ENCODE measurements around the gene PKNOX2.
"Not testable (repeated sequence)": the region's sequence is repeated elsewhere in the genome, so short reads cannot be mapped to it uniquely, and the experiment has no call there.

The PKNOX2 gene

DNA sequence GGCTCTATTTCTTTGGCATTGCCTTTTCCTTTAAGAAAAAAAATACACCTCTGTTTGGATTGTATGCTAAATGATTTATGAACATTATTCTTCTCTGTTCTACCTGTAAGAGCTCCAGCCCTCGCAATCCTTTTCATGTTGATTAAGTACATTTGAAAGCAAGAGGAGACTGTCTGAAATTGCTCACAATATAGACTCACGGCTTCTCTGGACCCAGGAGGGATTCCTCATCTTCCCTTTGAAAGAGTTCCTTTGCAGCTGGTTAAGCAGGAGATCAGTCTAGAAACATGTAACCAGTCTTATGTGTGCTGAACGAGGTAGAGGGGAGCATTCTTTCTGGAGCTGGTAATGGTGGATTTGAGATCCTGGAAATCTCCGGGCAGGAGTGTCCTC lies 47.4 kb downstream of the PKNOX2 start:
- Histone ChIP-seq H3K36me3 (ENCODE audit: insufficient read depth, low read length) (no peaks in the 10 kb centered on the region), H3K4me1 (ENCODE audit: control insufficient read depth, insufficient read depth, low read length) (peaks cover 18% of the 10 kb centered on the region), H3K4me2 (ENCODE audit: low read length) (no peak overlapping the region), H3K9me3 (replicated peaks; ENCODE audit: low read length) (no peaks in the 10 kb centered on the region), H3K4me3 (ENCODE audit: low read length) (no peak overlapping the region), H3K9ac (ENCODE audit: low read depth, low read length) (no peak overlapping the region), H3K27me3 (ENCODE audit: control insufficient read depth, insufficient read depth, low read length) (peaks cover 10% of the 10 kb centered on the region)

DNA sequence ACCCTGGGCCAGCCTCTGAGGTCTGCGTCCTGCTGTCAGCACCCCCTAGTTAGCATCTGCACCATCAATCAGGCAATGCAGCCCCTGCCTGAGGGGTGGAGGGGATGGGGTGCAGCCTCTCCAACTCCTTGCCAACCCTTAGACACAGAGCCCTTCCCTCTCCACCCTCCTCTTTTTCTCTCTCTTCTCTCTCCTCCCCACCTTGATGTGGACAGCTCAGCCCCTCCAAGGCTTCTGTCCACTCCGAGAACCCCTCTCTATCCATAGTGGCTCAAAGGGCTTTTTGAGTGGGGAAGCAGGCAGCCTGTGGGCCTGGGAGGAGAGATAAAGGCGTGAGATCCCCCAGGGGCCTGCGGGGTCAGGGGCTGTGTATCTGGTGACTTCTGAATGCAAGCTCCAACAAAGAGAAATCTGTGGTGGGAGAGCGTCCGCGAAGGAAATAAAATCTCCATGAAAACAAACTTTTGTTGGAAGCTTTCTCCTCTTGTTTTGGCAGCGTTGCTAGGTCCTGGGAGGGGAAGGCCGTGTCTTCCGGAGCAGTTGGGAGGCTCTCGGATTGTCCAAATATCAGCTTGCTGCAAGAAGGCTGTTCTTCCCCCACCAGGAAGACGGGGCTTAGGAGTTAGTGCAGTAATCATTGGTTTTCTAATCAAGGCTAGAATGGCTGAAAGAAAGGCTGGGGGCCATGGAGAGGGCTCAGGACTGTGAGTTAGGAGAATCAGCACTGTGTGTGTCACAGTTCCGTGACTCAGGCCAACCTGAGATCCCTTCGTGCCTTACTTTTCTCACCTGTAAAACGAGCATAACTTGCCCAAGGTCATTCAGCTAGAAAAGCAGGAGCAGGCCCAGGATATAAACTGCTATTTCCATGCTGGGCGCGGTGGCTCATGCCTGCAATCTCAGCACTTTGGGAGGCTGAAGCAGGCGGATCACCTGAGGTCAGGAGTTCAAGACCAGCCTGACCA lies 50.3 kb downstream of the PKNOX2 start:
- Histone ChIP-seq H3K4me1 (ENCODE audit: control insufficient read depth, insufficient read depth, low read length) (peaks cover 16% of the 10 kb centered on the region), H3K27me3 (ENCODE audit: control insufficient read depth, insufficient read depth, low read length) (peaks cover 14% of the 10 kb centered on the region), H3K36me3 (ENCODE audit: insufficient read depth, low read length) (no peaks in the 10 kb centered on the region), H3K4me2 (ENCODE audit: low read length) (no peak overlapping the region), H3K4me3 (ENCODE audit: low read length) (no peak overlapping the region), H3K9ac (ENCODE audit: low read depth, low read length) (no peak overlapping the region), H3K9me3 (replicated peaks; ENCODE audit: low read length) (no peaks in the 10 kb centered on the region)

DNA sequence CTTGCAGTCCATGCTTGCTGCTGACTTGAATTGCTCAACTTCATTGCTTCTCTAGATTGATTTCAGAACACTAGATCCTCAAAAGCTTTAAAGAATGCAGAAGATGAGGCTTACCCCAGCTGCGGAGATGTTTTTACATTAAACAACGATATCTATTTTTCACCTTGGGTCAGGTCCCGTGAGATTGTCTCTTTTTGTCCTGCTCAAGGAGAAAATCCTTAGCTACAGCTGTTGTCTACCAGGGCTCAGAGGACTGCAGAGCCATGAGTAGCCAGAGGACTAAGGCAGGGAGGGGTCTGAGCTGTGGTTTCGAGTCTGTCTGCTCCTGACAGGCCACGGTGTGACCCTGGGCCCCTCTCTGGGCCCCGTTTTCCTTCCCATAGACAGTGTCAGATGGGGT lies 51.4 kb downstream of the PKNOX2 start:
- Histone ChIP-seq H3K9me3 (replicated peaks; ENCODE audit: low read length) (no peaks in the 10 kb centered on the region), H3K4me3 (ENCODE audit: low read length) (no peak overlapping the region), H3K9ac (ENCODE audit: low read depth, low read length) (no peak overlapping the region), H3K36me3 (ENCODE audit: insufficient read depth, low read length) (no peaks in the 10 kb centered on the region), H3K27me3 (ENCODE audit: control insufficient read depth, insufficient read depth, low read length) (peaks cover 14% of the 10 kb centered on the region), H3K4me2 (ENCODE audit: low read length) (no peak overlapping the region), H3K4me1 (ENCODE audit: control insufficient read depth, insufficient read depth, low read length) (peaks cover 15% of the 10 kb centered on the region)

DNA sequence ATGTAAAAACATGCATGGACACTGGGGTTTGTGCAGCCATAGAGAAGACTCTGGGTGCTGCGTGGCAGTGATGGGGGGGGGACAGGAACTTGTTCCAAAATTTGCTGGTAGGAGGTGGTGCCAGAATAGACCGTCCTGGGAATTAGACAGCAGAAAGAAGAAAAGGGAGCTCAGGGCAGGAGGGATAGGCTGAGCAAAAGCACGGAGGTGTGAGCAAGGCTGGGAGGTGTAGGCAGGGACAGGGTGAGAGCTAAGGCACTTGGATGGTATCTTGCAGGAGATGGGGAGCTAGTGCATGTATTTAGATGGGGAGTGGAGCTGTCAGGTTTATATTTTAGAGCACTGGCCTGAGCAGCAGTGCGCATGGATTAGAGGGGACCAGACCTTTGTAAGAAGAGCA lies 53.8 kb downstream of the PKNOX2 start:
- Histone ChIP-seq H3K9ac (ENCODE audit: low read depth, low read length) (no peak overlapping the region), H3K4me1 (ENCODE audit: control insufficient read depth, insufficient read depth, low read length) (peaks cover 25% of the 10 kb centered on the region), H3K36me3 (ENCODE audit: insufficient read depth, low read length) (no peaks in the 10 kb centered on the region), H3K4me2 (ENCODE audit: low read length) (no peak overlapping the region), H3K27me3 (ENCODE audit: control insufficient read depth, insufficient read depth, low read length) (peaks cover 14% of the 10 kb centered on the region), H3K9me3 (replicated peaks; ENCODE audit: low read length) (no peaks in the 10 kb centered on the region), H3K4me3 (ENCODE audit: low read length) (no peak overlapping the region)

DNA sequence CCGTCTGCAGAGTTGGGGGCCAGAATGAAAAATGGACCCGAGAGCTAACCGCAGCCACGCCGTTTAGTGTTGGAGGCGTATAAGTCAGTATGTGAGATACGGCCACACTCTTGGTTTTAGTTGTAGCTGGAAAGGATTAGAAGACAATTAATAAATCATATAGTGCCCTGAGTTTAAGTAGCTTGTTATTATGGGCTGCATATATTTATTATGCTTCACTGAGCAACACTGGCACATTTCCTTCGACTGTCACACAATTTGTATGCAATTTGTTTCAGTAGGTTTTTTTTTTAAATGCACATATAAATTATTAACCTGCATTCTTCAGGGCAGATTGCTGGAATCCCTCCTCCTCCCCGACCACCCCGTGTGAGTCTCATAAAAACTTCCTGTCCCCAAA lies 56.9 kb downstream of the PKNOX2 start:
- no peak overlapping the region for H3K9ac ChIP-seq (ENCODE audit: low read depth, low read length)
- H3K4me1 ChIP-seq (ENCODE audit: control insufficient read depth, insufficient read depth, low read length), result peaks cover 14% of the 10 kb centered on the region
- H3K27me3 ChIP-seq (ENCODE audit: control insufficient read depth, insufficient read depth, low read length), result peaks cover 8% of the 10 kb centered on the region
- no peak overlapping the region for H3K4me2 ChIP-seq (ENCODE audit: low read length)
- no peaks in the 10 kb centered on the region for H3K9me3 ChIP-seq (replicated peaks; ENCODE audit: low read length)
- H3K36me3 ChIP-seq (ENCODE audit: insufficient read depth, low read length), result no peaks in the 10 kb centered on the region
- H3K4me3 ChIP-seq (ENCODE audit: low read length), result no peak overlapping the region

DNA sequence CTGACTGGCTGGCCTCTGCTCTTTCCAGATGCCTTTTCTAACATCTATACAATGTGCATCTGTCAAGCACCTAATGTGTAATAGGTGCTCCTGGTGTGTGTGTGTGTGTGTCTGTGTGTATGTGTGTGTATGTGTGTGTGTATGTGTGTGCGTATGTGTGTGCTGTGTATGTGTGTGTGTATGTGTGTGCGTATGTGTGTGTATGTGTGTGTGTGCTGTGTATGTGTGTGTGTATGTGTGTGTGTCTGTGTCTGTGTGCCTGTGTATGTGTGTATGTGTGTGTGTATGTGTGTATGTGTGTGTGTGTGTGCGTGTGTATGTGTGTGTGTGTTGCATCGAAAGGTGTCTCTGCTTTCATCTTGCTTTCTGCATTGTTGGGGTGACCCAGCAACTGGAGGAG lies 57.9 kb downstream of the PKNOX2 start:
- no peaks in the 10 kb centered on the region for H3K36me3 ChIP-seq (ENCODE audit: insufficient read depth, low read length)
- H3K4me3 ChIP-seq (ENCODE audit: low read length), result no peak overlapping the region
- H3K4me2 ChIP-seq (ENCODE audit: low read length), result no peak overlapping the region
- no peaks in the 10 kb centered on the region for H3K27me3 ChIP-seq (ENCODE audit: control insufficient read depth, insufficient read depth, low read length)
- no peak overlapping the region for H3K9ac ChIP-seq (ENCODE audit: low read depth, low read length)
- no peaks in the 10 kb centered on the region for H3K9me3 ChIP-seq (replicated peaks; ENCODE audit: low read length)
- H3K4me1 ChIP-seq (ENCODE audit: control insufficient read depth, insufficient read depth, low read length), result peaks cover 14% of the 10 kb centered on the region

DNA sequence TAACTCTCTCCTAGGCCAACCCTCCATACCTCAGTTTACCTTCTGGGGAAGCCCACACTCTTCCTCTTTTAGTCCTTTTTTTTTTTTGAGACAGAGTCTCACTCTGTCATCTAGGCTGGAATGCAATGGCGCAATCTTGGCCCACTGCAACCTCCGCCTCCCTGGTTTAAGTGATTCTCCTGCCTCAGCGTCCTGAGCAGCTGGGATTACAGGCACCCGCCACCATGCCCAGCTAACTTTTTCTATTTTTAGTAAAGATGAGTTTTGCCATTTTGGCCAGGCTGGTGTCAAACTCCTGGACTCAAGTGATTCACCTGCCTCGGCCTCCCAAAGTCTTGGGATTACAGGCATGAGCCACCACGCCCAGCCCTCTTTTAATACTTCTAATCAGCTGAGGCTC lies 58.6 kb downstream of the PKNOX2 start:
- H3K9me3 ChIP-seq (replicated peaks; ENCODE audit: low read length); H3K36me3 ChIP-seq (ENCODE audit: insufficient read depth, low read length); H3K4me3 ChIP-seq (ENCODE audit: low read length); H3K4me2 ChIP-seq (ENCODE audit: low read length); H3K9ac ChIP-seq (ENCODE audit: low read depth, low read length); H3K27me3 ChIP-seq (ENCODE audit: control insufficient read depth, insufficient read depth, low read length): not testable (repeated sequence)
- peaks cover 14% of the 10 kb centered on the region for H3K4me1 ChIP-seq (ENCODE audit: control insufficient read depth, insufficient read depth, low read length)

DNA sequence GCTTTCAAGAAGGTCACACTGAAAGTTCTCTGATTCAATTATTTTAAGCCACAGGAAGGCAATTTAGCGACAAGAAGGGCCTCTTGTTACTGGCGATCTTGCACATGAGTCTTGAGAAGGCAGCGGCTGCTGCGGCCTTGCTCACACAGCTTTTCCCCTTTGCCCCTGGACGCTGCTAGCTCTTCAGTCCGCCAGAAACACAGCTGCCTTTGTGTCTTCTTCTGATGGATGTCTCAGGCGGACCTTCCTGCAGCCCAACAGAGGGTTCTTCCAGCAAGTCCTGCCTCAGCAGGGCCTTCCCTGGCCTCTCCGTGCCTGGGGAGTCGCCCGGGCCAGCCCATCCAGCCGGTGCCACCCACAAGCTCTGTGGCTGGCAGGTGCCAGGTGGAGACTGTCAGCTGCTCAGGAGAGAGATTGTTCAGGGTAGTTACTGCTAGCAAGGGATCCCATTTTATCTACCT lies 59.4 kb downstream of the PKNOX2 start:
- H3K9ac ChIP-seq (ENCODE audit: low read depth, low read length), result no peak overlapping the region
- no peak overlapping the region for H3K4me3 ChIP-seq (ENCODE audit: low read length)
- no peaks in the 10 kb centered on the region for H3K27me3 ChIP-seq (ENCODE audit: control insufficient read depth, insufficient read depth, low read length)
- H3K4me2 ChIP-seq (ENCODE audit: low read length), result no peak overlapping the region
- no peaks in the 10 kb centered on the region for H3K9me3 ChIP-seq (replicated peaks; ENCODE audit: low read length)
- peaks cover 14% of the 10 kb centered on the region for H3K4me1 ChIP-seq (ENCODE audit: control insufficient read depth, insufficient read depth, low read length)
- no peaks in the 10 kb centered on the region for H3K36me3 ChIP-seq (ENCODE audit: insufficient read depth, low read length)

DNA sequence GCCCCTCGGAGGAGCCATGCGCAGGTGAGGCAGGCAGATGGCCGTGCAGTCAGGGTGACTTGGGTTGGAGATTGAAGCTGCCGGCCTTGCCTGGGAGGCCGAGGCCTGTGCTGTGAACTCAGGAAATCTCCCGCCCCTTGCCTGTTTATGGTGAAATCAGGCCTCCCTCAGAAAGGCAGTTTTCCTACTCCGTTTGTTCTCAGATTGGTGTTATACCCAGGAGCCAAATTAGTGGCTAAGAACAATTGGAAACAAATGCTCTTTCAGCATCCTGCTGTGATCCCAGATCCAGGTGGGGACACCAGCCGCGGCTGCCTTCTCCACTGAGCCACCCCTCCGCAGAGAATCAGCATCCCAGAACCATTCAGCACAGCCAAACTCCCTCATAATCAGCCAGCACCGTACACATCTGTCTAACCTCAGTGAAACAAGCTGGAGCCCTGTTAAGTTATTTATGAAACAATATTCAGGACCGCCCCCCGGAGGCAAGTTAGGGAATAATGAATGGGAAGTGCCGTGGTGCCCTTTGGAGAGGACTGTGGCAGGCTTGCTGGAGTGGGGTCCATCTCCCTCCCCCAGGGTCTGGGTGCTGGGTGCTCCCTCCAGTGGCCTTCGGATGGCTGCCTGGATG lies 60.0 kb downstream of the PKNOX2 start:
- H3K9ac ChIP-seq (ENCODE audit: low read depth, low read length), result no peak overlapping the region
- H3K4me1 ChIP-seq (ENCODE audit: control insufficient read depth, insufficient read depth, low read length), result peaks cover 14% of the 10 kb centered on the region
- H3K27me3 ChIP-seq (ENCODE audit: control insufficient read depth, insufficient read depth, low read length), result no peaks in the 10 kb centered on the region
- H3K36me3 ChIP-seq (ENCODE audit: insufficient read depth, low read length), result no peaks in the 10 kb centered on the region
- no peak overlapping the region for H3K4me2 ChIP-seq (ENCODE audit: low read length)
- H3K4me3 ChIP-seq (ENCODE audit: low read length), result no peak overlapping the region
- no peaks in the 10 kb centered on the region for H3K9me3 ChIP-seq (replicated peaks; ENCODE audit: low read length)

DNA sequence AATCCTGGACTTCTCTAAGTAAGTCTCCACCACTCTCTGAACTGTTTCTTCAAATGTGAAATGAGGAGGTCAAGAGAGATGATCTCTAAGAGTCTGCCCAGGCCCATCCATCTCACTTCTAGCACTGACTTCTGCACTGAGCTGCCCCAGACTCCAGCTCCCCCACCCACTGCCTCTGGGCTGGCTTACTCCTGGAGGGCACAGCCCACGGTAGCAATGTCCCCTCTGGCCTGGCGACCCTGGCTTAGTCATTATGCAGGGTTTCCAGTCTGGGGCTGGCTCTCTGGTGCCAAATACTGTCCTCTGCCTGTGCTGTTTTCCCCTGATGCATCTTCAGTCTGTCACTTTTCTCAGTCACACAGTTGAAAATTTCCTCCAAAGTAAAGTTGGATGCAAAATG lies 60.9 kb downstream of the PKNOX2 start:
- H3K4me1 ChIP-seq (ENCODE audit: control insufficient read depth, insufficient read depth, low read length), result peaks cover 14% of the 10 kb centered on the region
- no peak overlapping the region for H3K4me3 ChIP-seq (ENCODE audit: low read length)
- no peaks in the 10 kb centered on the region for H3K9me3 ChIP-seq (replicated peaks; ENCODE audit: low read length)

DNA sequence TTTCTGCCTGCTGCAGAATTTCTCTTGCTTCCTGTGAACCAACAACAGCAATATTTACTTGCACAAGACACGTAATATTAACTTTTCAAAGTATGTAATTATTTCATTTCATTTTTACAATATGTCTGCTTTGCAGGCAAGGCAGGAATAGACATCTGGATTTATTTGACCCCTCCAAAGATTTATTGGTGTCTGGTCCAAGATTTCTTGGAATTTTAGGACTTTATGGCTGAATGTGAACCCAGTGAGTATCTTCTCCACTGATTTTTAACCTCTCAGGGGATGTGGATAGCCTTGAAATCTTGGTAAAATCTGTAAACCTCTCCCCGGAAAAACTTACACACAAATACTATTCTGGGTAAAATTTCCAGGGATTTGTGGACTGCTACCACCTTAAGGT lies 61.5 kb downstream of the PKNOX2 start:
- Histone ChIP-seq H3K4me2 (ENCODE audit: low read length) (no peak overlapping the region), H3K4me3 (ENCODE audit: low read length) (no peak overlapping the region), H3K4me1 (ENCODE audit: control insufficient read depth, insufficient read depth, low read length) (peaks cover 14% of the 10 kb centered on the region), H3K36me3 (ENCODE audit: insufficient read depth, low read length) (no peaks in the 10 kb centered on the region), H3K27me3 (ENCODE audit: control insufficient read depth, insufficient read depth, low read length) (no peaks in the 10 kb centered on the region), H3K9ac (ENCODE audit: low read depth, low read length) (no peak overlapping the region), H3K9me3 (replicated peaks; ENCODE audit: low read length) (no peaks in the 10 kb centered on the region)

More for the DNA sequence above, 60.9 kb downstream of the PKNOX2 start:
- H3K9ac ChIP-seq (ENCODE audit: low read depth, low read length), result no peak overlapping the region
- no peaks in the 10 kb centered on the region for H3K27me3 ChIP-seq (ENCODE audit: control insufficient read depth, insufficient read depth, low read length)
- H3K36me3 ChIP-seq (ENCODE audit: insufficient read depth, low read length), result no peaks in the 10 kb centered on the region
- H3K4me2 ChIP-seq (ENCODE audit: low read length), result no peak overlapping the region

All from skeletal muscle satellite cell (primary cell).